PC-9 (cell line): ENCODE data around the gene ATP5F1A.

Experiments
- EZH2 ChIP-seq: fragments of 200-600 bp; sonication (generic); IDR thresholded peaks from 2 replicates; pipeline ENCODE4 v1.8.0; 2017; ENCODE audit warnings: antibody characterized with exemption, low read depth
- TF ChIP-seq, protein P1 (sequence below): fragments of 200-600 bp; sonication (generic); conservative IDR thresholded peaks from 2 replicates; pipeline ENCODE4 v1.6.1; 2017; ENCODE audit warnings: mixed run types, antibody characterized with exemption, mild to moderate bottlenecking, moderate library complexity

DNA sequence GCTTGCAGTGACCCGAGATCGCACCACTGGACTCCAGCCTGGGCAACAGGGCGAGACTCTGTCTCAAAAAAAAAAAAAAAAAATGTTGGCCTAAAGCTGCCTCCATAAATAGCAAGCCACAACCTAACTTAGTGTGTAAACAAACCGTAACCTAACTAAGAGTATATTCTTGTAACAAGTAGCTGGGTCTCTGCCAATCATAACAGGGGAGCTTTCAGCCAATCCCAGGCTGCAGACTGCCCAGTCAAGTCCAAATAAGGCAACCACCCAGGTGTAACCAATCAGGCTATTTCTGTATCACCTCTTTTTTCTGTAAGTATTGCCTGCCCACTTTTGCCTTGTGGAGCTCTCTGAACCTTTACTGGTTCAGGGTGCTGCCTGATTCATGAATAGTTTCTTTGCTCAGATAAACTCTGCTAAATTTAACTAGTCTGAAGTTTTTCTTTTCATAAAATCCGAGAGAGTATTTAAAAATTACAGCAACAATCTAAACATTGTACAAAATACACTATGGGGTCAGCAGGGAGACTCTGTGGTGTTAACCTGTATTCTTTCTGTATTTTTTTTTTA, 30.6 kb downstream of the ATP5F1A start:
- TF ChIP-seq, protein P1, sequence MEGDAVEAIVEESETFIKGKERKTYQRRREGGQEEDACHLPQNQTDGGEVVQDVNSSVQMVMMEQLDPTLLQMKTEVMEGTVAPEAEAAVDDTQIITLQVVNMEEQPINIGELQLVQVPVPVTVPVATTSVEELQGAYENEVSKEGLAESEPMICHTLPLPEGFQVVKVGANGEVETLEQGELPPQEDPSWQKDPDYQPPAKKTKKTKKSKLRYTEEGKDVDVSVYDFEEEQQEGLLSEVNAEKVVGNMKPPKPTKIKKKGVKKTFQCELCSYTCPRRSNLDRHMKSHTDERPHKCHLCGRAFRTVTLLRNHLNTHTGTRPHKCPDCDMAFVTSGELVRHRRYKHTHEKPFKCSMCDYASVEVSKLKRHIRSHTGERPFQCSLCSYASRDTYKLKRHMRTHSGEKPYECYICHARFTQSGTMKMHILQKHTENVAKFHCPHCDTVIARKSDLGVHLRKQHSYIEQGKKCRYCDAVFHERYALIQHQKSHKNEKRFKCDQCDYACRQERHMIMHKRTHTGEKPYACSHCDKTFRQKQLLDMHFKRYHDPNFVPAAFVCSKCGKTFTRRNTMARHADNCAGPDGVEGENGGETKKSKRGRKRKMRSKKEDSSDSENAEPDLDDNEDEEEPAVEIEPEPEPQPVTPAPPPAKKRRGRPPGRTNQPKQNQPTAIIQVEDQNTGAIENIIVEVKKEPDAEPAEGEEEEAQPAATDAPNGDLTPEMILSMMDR: no peak
- TF ChIP-seq EZH2: no peak
